Stimulated activated CD8-positive, alpha-beta memory T cell treated with anti-CD3 and anti-CD28 coated beads, Interleukin-7, amount 100 ng/mL, for 1 hour (primary cell): ENCODE data around the gene TMTC1.

ENCODE experiments used
- DNase-seq, 2 donors: peaks; one replicate each; pipeline ENCODE4 v3.0.0-alpha.2; 2020; ENCODE audit warnings: low read depth in 2 of 2

TMTC1 gene

DNA sequence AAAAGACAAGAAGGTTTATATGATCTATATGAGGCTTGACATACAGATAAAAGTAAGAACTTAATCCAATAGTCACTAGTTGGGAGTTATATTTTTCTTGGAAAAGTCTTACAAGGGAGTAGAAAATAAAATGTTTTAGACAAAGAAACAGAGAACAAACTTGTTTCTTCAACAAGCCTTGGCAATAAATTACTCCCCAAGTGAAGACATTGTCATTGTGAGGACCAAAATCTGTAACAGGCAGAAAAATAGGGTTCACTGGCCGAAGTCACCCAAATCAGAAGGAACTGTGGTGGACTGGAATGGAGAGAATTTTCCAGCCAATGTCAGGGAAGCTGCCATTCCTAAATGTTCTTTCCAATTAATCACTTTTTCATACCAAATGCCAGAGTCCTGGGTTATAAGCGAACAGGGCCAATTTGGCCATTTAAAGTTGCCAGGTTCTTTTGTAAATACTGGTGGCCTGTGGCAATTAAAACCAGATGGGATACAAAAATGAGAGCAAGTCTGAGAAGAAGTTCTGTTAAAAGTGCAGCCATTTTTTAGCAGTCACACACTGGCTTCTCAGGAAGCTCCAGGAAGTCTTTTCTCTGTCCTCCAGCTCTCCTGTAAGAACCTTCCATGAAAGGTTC is 168.9 kb downstream of the TMTC1 start:
- no peak for DNase-seq

DNA sequence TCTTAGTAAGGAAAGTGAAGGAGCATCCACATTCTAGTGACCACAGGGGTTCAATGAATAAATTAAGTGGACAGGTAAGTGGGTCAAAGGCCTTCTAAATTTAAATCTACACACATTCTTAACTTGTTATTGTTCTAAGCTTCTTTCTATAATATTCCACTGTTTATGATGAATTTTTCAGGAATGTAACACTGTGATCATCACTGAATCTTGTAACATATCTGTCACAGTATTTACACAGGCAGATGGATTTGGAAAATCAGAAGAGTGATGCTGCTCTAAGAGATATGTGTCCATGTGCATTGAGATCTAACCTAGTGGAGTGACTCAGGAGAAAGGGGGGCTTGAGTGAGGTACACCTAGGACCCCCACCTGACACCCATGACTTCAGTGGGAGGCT is 170.8 kb downstream of the TMTC1 start:
- DNase-seq, result no peak

DNA sequence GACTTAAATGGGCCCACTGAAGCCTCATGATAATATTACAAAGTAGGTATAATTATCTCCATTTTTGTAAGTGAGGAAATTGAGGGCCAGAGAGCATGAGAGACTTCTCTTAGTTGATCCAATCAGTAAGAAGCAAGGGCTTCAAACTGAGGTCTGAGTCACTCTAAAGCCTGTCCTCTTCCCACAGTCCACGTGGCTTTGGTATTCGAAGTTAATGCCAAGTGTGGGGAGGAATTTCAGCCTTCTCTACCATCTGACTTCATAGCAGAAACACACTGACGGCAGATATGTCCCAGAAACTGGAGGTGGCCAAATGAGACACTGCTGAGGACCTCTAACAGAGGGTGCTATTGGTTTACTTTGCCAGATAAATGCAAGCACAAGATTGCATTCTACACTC is 171.8 kb downstream of the TMTC1 start:
- DNase-seq, result no peak

DNA sequence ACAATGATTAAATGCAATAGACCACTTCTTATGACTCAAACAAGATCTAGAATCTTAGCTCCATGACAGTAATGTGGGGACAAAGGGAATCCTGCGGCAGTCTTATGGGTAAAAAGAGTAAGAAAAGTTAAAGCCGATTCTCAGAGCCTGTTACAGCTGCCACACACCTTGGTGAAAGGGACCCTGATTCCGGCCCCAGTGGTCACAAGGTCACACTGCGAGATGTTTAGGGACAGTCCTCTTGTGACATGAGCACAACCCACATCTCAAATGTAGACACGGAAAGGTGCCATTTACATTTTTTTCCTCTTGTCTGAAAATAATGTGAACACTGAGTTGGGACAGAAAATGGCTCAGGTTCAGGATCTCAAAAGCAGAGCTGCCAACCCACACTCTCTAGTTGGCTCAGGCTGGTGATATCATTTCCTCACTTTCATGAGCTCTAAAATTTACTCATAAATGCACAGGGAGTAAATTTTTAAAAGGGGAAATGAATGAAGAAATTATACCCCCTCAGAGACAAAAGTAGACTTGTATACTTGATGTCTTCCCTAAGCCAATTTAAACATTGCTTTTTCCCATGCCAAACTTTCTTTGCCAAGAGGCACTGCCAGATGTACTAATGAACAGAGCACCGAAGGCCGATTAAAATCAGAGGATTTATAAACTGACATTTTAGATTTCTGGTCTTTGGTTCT is 173.1 kb downstream of the TMTC1 start:
- DNase-seq, result no peak

DNA sequence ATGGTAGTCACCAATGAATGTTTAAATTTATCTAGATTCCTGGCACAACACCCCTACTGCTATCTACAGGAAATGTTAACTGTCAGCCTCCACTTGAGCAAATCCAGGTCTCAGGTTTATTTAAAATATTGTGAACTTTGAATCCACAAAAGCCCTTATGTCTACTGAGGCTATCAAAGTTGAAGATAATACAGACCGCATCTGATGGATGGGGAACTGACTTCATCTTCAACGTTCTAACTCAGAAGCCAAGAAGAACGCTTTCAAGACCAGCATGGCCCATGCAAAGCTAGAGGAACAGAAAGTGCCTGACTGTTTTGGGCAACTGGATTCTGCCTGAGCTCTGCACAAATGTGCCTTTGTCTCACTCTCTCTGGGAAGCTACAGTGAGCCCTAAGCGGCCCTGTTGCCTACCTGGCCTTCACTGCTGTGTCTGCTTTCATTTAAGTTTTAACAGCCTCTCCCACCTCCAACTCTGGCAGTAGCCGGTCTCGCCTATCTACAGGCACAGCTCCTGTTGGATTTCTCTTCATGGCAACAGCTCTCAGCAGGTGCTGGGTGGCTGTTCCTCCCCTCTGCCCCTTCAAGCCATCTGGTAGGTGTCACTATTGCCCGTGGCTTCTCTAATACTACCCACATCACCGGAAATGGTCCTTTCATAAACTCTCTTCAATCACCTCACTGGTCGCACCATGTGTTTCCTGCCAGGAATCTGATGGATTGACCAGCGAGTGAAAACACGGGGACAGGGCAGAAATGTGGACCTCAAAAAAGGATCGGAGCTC is 174.1 kb downstream of the TMTC1 start:
- no peak for DNase-seq

DNA sequence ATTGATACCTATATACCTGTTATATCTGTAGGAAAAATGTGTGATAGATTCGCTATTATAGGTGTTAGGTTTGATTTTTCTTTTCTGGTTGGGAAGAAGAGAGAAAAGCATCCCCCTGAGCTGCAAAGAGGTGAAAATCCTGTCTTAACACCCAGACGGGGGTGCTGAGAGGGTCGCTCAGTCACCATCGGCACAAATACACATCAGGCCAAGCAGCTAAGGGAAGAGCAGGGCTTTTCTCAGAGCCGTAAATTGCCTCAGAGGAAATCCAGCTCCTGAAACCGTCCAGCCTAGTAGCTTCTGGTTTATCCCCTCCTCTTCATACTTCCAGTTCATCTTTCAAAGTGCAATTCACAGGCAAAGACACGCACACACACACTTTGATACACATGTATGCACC is 175.2 kb downstream of the TMTC1 start:
- no peak for DNase-seq

DNA sequence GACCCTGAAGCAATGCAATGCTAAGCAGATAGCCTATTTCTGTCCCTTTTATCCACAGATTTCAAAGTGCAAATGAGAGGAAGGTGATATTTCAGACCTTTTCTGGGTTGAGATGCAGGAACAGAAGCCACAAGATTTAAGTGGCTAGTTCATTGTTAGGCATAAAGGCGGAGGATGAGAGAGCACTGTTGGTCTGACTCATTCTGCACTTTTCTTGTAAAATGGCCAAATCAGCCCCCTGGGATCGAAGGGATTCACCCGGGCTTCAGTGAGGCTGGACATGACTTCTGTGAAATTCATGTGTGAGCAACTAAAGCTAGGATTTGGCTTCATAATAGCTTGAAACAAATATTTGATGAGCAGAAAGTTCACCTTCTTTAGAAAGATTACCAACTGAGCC is 184.4 kb downstream of the TMTC1 start:
- no peak for DNase-seq

DNA sequence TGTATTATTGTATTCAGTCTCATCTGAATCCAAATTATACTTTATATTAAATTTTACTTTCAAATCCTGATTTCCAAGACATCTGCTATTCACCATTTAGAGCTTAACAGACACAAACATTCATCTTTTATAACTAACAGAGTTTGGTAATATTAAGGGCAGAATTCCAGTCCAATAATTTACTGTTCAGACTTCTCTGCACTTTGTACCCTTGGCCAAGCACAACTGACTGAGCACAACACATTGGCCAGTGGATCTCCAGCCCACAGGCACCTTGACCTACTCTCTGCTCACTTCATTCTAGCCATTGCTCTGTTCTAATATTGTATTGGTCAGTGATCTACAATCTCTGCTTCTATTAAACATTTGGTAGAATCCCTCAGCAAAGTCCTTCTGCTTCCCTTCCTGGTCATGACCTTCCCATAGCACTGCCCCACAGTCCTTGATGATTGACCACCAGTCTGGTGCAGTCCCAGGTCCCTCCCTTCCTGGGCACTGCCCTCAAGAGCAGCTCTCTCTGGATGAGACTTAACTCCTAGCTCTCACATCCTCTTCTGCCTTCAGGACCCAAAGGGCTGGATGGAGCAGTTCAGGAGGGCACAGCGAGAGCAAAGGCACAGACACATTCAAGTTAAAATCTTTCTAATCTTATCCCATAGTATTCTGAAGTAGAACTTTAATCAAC is 188.5 kb downstream of the TMTC1 start:
- DNase-seq, result no peak

DNA sequence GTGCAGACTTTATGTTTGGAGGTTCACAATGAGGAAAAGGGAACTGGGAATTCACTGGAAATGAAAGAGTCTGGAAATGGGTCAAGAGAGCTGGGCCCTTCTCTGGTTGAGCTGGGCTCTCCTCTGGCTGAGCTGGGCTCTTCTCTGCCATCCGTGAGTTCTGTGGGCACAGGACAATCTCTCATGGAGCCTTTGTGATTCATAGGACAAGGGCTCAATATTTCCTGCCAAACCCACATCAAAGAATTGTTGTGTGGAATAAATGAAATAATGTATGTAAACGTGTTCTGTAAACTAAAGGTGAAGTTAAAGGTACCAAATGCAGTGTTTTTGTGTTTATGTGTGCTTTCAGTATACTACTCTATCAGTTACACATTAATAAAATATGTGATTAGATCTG is 190.7 kb downstream of the TMTC1 start:
- no peak for DNase-seq

DNA sequence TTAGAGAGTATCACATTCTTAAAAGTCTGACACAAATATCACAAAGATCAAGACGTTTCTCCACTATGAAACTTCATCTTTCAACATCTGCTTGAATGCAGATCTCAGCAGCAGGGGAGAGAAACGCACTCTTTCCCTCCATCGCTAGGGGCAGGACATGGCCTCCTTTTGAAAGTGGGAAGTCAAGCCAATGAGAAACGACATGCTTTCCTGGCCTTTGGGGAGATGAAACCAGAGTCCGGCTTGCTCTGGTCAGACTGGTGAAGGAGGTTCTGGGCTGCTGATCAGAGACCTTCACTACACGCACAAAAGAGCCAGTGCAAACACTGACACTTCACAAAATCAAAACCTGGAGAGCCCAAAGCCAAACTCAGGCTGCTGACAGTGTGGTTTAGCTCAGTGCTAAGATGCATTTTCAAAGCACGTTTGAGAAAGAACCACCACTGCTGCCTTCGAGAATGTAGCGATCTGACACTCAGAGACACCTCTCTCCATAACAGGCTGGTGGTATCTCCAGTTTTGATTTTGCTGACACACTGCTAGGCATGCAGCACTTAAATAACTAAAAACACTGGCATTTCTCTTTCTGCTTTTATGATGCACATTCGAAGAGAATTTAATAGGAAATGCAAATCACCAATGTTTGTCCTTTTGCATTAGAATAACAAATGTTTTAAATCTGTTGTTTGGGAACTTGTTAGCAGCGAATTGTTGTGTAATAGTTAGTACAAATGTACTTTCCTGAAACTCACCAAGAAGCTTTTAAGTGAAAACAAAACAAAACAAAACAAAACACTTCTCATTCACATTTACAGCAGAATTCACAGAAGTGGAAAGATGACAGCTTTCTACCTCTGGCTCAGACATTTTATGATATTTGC is 192.4 kb downstream of the TMTC1 start:
- no peak for DNase-seq

DNA sequence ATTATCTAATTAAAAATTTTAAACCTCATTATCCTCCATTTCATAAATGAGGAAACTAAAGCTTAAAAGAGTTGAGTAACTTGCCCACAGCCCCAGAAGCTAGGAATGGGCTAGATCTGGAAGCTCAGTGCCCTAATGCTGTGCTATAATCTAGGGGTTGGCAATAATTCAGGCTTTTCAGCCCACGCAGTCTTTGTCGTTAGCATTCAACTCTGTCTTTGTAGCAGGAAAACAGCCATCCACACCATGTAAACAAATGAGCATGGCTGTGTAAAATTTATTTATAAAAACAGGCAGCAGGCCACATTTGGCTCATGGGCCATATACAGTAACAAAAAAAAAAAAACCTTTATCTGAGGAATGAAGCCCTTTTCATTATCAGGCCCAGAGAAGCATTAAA is 193.9 kb downstream of the TMTC1 start:
- DNase-seq, result no peak

DNA sequence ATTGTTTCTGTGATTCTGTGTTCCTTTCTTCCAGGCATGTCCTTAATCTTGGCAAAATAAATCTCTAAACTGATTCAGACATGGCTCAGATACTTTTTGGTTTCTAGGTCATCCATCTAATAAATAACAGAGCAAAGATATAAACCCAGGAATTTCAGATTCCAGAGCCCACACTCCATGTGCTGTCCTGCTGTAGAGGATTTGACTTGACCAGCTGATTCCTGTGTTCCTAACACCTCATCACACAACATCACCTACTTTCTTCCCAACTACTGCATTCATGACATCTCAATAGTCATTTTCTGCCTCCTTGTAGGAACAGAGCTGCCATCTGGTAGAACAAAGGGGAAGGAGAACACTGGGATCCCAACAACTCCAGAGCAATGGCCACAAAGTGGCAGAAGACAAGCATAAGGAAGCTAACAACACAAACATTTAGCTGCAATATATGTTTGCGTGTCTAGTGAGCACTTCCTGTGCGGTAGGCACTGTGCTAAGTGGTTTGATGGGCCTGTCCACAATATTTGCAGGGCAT is 194.4 kb downstream of the TMTC1 start:
- DNase-seq, result no peak

DNA sequence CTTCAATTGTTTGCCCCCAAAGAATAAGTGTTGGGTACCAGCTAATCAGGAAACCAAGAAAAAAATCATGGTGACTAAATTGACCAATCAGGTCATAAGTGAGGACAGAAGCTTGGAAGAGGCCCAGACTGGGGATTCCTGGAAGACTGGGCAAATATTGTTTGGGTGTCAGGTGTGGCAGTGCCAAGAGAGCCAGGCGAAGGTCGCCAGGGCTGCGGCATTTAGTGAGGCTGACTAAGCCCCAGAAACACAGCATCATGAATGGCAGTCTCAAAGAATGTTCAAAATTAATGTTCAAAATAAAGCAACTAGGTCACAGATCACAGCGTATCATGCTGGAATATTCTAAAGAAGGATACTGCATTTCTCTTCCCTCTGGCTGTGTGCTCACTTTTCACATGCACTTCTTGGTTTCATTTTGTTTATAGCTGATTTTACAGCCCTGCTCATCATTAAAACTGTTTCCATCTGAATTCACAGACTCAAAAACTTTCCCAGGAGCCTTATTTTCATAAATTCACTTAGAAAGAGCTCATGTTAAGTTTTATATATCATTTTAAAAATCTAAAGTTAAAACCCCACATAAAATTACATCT is 201.0 kb downstream of the TMTC1 start:
- DNase-seq, result no peak

DNA sequence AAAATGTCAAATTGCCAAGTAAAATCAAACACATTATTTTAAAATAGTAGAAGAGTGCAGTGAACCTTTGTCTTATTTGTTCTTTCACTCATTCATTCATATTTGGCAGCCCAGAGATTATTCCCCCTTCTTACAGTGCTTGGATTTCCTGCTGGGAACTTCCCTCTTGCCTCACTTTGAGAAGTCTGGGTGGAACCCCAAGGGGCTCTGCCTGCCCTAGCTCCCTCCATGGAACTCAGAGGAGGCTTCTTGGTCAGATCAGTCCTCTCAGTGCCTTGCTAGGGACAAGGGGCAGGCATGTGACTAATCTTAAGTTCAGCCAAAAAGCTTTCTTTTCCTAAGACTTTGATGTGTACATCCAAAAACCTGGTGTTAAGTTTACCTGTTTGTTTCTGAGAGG is 201.6 kb downstream of the TMTC1 start:
- DNase-seq, result no peak

DNA sequence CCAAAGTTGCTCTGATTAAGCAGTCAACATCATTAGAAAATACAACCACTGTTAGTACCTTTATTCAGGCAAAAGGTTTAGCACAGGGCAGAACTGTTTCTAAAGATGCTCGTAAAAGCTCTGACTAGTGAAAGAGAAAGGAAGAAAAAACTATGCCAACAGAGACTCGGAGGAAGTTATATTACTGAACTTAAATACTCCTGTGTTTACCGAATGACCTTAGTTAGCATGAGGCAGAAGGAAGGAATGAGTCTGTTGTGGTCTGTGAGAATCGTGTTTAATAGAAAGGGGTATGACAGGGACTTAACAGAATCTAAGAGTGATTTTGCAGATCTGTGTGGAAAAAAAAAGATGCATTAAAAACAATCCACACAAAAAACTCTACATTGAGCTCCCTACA is 202.1 kb downstream of the TMTC1 start:
- no peak for DNase-seq

DNA sequence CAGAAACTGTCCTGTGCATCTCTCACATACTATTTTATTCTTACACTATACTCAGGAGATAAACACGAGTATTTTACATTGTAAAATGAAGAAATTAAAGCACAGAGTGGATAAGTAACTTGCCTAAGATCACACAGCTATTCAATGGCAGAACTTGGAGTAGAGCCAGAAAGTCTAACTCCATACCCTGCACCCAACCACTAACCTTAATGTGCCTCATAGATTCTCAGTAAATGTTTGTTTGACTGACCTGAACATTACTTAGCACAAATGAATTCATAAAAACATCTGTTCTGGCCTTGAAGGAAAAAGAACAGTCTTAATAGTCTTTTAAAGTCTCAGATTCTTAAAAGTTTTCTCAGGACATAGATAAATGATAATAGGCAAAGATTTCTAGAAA is 202.8 kb downstream of the TMTC1 start:
- no peak for DNase-seq

DNA sequence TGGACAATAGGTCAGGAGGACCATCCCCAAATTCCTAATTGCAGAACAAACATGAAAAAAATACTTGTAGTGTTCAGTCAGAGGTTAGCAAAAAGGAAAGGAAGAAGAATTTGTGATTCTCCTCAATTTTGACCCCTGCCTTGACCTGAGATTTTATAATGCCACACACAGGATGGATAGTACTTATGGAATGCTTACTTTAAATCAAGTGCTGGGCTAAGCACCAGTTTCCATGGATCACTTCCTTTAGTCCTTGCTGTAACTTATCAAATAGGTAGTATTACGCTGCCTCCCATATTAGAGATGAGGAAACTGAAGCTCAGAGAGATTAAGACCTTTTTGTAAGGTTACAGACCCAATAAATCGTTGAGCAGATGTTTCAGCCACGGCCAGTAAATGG is 205.0 kb downstream of the TMTC1 start:
- no peak for DNase-seq

DNA sequence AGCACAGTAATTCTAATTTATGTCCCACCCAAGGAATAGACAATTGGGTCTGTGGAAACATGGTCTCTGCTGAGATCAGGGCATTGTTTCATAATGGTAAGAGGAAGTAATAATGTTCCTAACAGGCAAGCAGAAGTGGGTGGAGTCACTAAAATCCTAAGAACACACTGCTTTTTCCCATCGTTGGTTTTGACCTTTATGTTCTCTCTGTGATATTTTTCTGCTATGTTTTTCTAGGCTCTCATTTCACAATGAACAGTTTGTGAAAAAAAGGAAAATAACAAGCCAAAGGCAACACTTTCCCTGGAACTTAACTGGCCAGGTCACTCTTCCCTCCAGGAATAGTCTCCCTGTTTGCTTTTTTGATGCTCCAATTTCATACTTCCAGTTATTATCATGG is 205.7 kb downstream of the TMTC1 start:
- no peak for DNase-seq

DNA sequence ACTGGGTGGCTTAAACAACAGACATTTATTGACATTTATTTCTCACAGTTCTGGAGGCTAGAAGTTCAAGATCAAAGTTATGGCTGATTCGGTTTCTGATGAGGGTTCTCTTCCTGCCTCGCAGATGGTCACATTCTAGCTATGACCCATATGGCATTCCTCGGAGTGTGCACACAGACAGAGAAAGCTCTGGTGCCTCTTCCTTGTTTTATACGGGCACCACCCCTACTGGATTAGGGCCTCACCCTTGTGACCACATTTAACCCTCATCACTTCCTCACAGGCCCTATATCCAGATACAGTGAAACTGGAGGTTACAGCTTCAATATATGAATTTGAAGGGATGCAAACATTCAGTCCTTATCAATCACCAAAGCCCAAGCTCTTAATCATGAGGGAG is 209.2 kb downstream of the TMTC1 start:
- no peak for DNase-seq

DNA sequence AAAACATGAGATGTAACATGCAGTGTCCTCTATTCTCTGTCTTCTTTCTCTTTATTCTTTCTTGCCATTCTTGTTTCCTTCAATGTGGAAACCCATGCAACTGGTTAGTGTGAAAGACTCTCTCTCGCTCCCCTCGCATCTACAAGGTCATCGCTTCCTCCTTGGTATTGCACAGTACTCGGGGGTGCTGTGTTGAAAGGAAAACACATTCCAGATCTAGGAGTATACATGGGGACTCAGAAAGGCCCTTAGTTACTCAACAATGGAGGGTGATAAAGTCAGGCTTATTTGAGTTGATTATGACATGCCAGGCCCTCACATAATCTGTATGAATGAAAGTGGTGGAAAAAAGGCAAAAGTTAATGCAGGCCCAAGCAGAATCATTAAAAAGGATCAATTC is 210.8 kb downstream of the TMTC1 start:
- DNase-seq, result no peak

DNA sequence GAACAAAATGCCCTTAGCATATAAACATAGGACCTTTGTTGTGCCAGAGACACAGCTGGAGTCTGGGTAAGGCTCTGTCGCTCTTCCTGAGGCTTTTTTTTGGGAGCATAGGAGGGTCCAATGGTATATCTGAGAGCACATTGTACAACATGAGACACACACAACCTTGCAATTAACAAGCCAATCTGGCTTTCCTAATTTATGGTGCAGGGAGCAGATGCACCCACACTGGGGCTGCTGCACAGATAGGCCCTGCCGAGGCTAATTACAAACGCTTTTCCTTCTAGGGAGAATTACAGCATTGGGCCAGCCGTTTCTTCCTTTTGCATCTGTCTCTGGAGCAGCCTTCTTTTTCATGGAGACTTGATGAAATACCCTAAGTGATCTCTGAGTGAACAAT is 211.3 kb downstream of the TMTC1 start:
- no peak for DNase-seq
